Loucy (cell line): ENCODE measurements around the gene AMZ2.
"Not testable (repeated sequence)": the region's sequence is repeated elsewhere in the genome, so short reads cannot be mapped to it uniquely, and the experiment has no call there.

Experiments used
- CTCF ChIP-seq: fragments of 200-600 bp; sonication (generic); conservative IDR thresholded peaks from 2 replicates; pipeline ENCODE4 v1.5.1; 2014; ENCODE audit warnings: mild to moderate bottlenecking, antibody characterized with exemption, low read length
- EZH2phosphoT487 ChIP-seq: fragments of 200-600 bp; IDR thresholded peaks from 2 replicates; pipeline ENCODE4 v1.6.1; 2018; ENCODE audit warnings: antibody characterized with exemption, mild to moderate bottlenecking, moderate library complexity, borderline replicate concordance

GRCh38 chr17:68219429-68219828, 28.4 kb upstream of the AMZ2 start:
- not testable (repeated sequence) for TF ChIP-seq CTCF, EZH2phosphoT487
